ENCODE data around the gene RAB1A.

The RAB1A gene

GRCh38 chr2:65046633-65047407 is 83.1 kb downstream of the RAB1A start:
- no peak for DNase-seq (ENCODE audit: low read depth)

GRCh38 chr2:65045651-65046050 is 84.3 kb downstream of the RAB1A start:
- DNase-seq (ENCODE audit: low read depth), result no peak

More at GRCh38 chr2:65046633-65047407, 83.1 kb downstream of the RAB1A start:
- no peak overlapping the region for H3K4me3 ChIP-seq (ENCODE audit: low read depth, low read length)

GRCh38 chr2:65044097-65044735 is 85.7 kb downstream of the RAB1A start:
- H3K4me3 ChIP-seq (ENCODE audit: low read depth, low read length), result no peak overlapping the region

More at GRCh38 chr2:65045651-65046050, 84.3 kb downstream of the RAB1A start:
- no peak overlapping the region for H3K4me3 ChIP-seq (ENCODE audit: low read depth, low read length)

GRCh38 chr2:65043001-65043400 is 86.9 kb downstream of the RAB1A start:
- DNase-seq (ENCODE audit: low read depth), result no peak
- no peak overlapping the region for H3K4me3 ChIP-seq (ENCODE audit: low read depth, low read length)

More at GRCh38 chr2:65044097-65044735, 85.7 kb downstream of the RAB1A start:
- no peak for DNase-seq (ENCODE audit: low read depth)

GRCh38 chr2:65040400-65041261 is 89.3 kb downstream of the RAB1A start:
- DNase-seq (ENCODE audit: low read depth), result peak; percentile 53
- H3K4me3 ChIP-seq (ENCODE audit: low read depth, low read length), result peak overlapping the region; percentile 3

GRCh38 chr2:65039640-65040039 is 90.3 kb downstream of the RAB1A start:
- no peak for DNase-seq (ENCODE audit: low read depth)

GRCh38 chr2:65037178-65037577 is 92.7 kb downstream of the RAB1A start:
- no peak overlapping the region for H3K4me3 ChIP-seq (ENCODE audit: low read depth, low read length)
- no peak for DNase-seq (ENCODE audit: low read depth)

More at GRCh38 chr2:65039640-65040039, 90.3 kb downstream of the RAB1A start:
- no peak overlapping the region for H3K4me3 ChIP-seq (ENCODE audit: low read depth, low read length)
